ENCODE measurements around the gene TMEM117.

- TF ChIP-seq CTCF (IDR thresholded peaks at IDR 0.05; ENCODE audit: extremely low read depth in 1 of 2, insufficient read depth in 1 of 2, low read depth in 1 of 2, low read length in 2 of 2) (no peak), JUN (IDR thresholded peaks at IDR 0.05; ENCODE audit: borderline replicate concordance, insufficient read depth, insufficient read length, low read depth) (no peak), EZH2 (IDR thresholded peaks at IDR 0.05; ENCODE audit: borderline replicate concordance, low read depth, low read length, severe bottlenecking) (no peak), POLR2A (IDR thresholded peaks at IDR 0.05; ENCODE audit: low read depth, low read length) (no peak), MAX (IDR thresholded peaks at IDR 0.05; ENCODE audit: insufficient read depth, insufficient read length) (no peak), FOS (IDR thresholded peaks at IDR 0.05; ENCODE audit: borderline replicate concordance, insufficient read depth, low read length) (no peak)
Observed at GRCh38 chr12:44357494-44357893, 521.6 kb downstream of the TMEM117 start.

Data from endothelial cell of umbilical vein (primary cell).